Measurements from ENCODE around the gene ADAMTS14. TPM values are rescaled to one million over a fixed set of nuclear protein-coding genes. Genes with fewer than 3 reads are reported as not detected.

ADAMTS14 gene
- polyA plus RNA-seq, 3 donors: 0.69 to 0.79 (median 0.72) TPM

DNA sequence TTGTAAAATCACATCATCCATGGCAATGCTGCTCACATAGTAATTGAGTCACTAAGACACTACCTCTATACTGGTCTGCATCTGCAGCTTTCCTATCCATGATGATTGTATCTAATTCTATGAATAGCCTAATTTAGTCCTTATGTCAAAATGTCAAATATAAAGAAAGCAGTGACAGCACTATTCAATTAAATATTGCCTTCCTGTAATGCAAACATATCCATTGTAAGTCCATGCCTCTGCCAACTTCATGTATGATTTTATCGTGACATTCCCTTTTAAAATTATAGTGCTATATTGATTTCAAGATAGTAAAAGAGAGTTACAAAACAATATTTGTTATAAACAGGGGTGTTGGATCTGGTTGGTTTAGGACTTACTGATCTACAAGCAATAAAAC is 138.7 kb downstream of the ADAMTS14 start:
- DNase-seq (ENCODE audit: low read depth in 3 of 3, low spot score in 2 of 3): no peak

DNA sequence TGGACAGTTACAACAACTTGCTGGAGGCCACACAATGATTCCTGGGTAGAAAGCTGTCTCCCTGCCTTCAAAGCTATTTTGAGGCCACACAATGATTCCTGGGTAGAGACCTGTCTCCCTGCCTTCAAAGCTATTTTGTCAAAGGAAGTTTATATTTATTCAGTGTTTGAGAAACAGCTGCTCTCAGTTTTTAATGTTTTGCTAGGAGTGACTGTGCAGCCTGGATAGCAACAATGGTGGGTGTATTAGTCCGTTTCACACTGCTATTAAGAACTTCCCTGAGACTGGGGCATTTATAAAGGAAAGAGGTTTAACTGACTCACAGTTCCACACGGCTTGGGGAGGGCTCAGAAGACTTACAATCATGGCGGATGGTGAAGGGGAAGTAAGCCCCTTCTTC is 139.6 kb downstream of the ADAMTS14 start:
- DNase-seq (ENCODE audit: low read depth in 3 of 3, low spot score in 2 of 3): no peak

Other genes starting within 250 kb of the ADAMTS14 start
- under 1 TPM; 0.26 to 0.38 (median 0.33) TPM for gene NODAL, start 230.8 kb upstream of the ADAMTS14 start, polyA plus RNA-seq (ENCODE audit: insufficient read length in 3 of 3)
- 10 to 100 TPM in 1 of 3 donors, 1 to 10 TPM in 2; 9.6 to 10.6 (median 9.7) TPM for gene PALD1, start 193.7 kb upstream of the ADAMTS14 start, polyA plus RNA-seq (ENCODE audit: insufficient read length in 3 of 3)
- under 1 TPM; 0.72 to 0.82 (median 0.79) TPM for gene PRF1, start 69.8 kb upstream of the ADAMTS14 start, polyA plus RNA-seq (ENCODE audit: insufficient read length in 3 of 3)
- gene TBATA, start 112.9 kb downstream of the ADAMTS14 start, polyA plus RNA-seq (ENCODE audit: insufficient read length in 3 of 3): not detected
- 10 to 100 TPM; 59.5 to 66.8 (median 60.0) TPM for gene SGPL1, start 143.4 kb downstream of the ADAMTS14 start, polyA plus RNA-seq (ENCODE audit: insufficient read length in 3 of 3)
- 100 to 1,000 TPM; 116 to 132 (median 129) TPM for gene PCBD1, start 216.1 kb downstream of the ADAMTS14 start, polyA plus RNA-seq (ENCODE audit: insufficient read length in 3 of 3)

Data from right renal cortex interstitium (tissue), 3 donors.